ENCODE data around the gene IL17A.
A peak's percentile ranks its signal among the peaks of the same experiment; 100 is the strongest.

DNA sequence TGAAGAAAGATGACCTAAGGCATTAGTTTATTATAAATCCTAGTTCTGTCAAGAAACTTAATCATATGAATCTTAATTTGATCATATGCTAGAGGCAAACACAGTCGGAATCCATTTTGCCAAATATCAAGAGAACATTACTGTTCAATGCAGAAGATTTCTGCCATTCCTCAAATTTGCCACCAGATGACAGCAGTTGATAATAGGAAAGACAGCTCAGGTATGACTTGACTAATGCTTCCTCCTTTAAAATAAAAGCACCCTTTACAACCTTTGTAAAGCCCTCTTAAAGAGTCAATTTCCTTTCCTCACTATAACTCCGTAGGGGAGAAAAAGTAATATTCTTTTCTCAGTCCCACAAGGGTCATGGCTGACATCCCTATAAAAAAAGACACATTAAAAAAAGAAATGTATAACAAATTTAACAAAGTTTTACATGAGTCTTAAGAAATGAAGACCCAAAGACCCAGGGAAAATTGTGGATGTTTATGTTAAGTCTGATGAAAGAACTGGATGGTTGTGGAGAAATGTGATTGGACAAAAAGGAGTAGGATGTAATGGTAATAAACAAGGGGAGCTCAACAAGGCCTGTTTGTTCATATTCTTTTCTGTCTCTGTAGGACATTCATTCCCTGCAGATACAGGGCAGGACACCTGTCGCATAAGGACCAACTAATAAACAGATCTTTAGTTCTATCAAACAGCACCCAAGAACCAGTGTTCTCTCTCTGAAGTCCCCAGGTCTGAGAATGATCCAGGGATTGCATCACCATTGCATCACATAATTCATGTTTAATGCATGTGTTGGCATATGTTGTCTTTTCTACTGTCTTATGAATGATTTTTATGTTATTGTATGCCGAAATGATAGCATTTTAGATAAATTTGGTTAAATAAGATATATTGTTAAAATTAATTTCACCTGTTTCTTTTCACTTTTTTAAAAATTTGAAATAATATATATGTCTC, 23.0 kb upstream of the IL17A start:
- TF ChIP-seq CTCF (IDR thresholded peaks at IDR 0.05) (peak in 4 of 5 experiments; percentile 35 to 46 (median 44)), POLR2A (IDR thresholded peaks at IDR 0.05) (no peak), EP300 (IDR thresholded peaks at IDR 0.05; ENCODE audit: low read depth) (no peak), POLR2AphosphoS5 (IDR thresholded peaks at IDR 0.05) (no peak)
